ENCODE measurements around the gene TMEM184A.

The TMEM184A gene

DNA sequence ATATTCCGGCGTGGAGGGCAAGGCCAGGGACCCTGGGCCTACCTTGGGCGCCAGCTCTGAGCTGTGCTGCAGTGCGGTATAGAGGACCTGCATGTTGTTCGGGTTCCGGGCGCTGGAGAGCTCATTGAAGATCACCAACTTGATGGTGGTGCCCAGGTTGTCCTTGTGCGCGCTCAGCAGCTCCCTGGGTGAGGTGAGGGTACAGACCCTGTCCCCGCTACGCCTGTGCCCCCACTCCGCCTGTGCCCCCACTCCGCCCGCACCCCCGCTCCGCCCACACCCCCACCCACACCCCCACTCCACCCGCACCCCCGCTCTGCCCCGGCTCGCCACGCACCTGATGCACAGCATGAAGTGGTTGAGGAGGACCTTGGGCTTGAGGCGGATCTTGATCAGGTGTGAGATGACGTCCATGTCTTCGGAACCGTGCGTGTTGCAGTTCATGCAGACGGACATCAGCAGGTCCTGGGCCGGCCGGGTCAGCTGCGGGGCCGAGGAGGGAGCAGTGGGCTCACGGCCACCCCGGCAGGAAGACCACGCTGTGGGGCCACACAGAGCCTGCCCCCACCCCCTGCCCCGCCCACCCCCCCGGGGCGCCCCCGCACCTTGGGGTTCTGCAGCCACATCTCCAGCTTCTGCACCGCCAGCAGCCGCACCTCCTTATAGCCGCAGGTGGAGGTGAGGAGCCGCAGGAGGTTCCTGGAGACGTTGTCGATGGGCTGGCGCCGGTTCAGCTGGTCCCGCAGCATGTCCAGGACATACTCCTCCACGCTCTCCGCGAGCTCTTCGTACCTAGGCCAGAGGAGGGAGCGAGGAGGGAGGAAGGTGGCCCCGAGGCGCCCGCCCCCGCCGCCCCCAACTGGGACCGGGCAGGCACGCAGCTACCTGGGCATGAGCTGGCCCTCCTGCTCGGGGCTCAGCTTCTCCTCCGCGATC is 57.4 kb downstream of the TMEM184A start:
- no peak for TF ChIP-seq CTCF (IDR thresholded peaks at IDR 0.05; ENCODE audit: insufficient read depth, low read depth, low read length, missing control alignments)
- H3K4me3 ChIP-seq (ENCODE audit: low read length) = no peak overlapping the region

DNA sequence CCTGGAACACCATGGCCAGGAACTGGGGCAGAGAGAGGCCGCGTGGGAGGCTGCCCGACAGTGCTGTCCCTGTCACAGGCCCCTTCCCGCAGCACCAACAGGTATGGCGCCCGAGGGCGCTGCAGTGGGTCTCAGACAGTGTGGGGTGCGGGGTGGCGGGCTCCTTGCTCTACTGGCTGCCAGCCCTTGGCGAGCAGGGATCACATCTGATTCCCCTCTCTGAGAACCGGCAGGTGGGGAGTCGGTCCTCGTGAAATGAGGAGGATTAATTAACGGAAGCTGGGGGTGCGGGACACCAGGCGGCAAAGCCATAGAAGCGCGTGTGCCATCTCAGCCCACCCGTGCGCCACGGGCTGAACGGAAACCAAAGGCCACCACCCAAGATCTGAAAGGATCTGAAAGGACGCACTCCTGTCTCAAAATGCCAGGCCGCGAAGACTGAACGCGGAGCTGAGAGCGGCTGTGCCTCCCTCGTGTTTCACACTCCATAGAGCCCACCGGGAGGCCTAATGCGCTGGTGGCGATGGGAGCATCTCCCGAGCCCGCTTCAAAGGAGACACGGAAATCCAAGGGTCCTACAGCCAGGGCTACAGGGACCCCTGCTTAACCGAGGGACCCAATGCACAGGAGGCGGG is 58.6 kb downstream of the TMEM184A start:
- TF ChIP-seq CTCF (IDR thresholded peaks at IDR 0.05; ENCODE audit: insufficient read depth, low read depth, low read length, missing control alignments) = no peak

More for the DNA sequence above, 57.4 kb downstream of the TMEM184A start:
- DNase-seq (ENCODE audit: low read depth) = no peak

GRCh38 chr7:1496531-1497292 is 59.3 kb downstream of the TMEM184A start:
- TF ChIP-seq CTCF (IDR thresholded peaks at IDR 0.05; ENCODE audit: insufficient read depth, low read depth, low read length, missing control alignments) = no peak
- no peak for DNase-seq (ENCODE audit: low read depth)
- no peak overlapping the region for H3K4me3 ChIP-seq (ENCODE audit: low read length)

More for the DNA sequence above, 58.6 kb downstream of the TMEM184A start:
- no peak overlapping the region for H3K4me3 ChIP-seq (ENCODE audit: low read length)
- no peak for DNase-seq (ENCODE audit: low read depth)

DNA sequence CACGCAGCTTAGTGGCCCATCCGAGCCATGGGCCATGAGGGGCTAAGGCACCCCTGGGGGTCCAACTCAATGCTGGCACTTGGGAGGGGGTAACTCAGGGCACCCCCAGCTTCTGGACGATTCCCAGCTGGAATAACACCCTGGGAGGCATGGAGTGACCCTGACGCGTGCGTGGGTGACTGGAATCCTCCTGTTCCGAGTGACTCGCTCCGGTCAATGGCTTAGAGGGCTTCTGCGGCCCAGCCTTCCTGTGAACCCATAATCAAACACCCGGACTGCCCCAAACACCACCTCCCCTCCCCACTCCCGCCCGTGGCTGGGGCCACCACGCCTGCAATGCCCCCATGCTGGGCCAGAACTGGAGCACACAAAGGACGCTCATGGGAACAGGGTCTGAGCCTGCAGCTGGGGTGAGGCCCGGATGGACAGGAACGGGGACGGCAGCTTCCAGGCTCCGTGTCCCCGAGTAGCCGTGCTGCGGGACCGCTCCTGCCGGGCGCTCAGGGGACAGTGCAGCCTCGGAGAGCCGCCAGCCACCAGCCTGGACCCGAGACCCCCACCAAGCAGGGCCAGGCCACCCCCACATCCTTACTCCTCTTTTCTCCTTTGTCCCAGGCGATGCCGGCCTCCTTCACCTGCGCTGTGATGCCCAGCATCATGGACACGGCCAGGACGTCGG is 60.3 kb downstream of the TMEM184A start:
- no peak for TF ChIP-seq CTCF (IDR thresholded peaks at IDR 0.05; ENCODE audit: insufficient read depth, low read depth, low read length, missing control alignments)
- H3K4me3 ChIP-seq (ENCODE audit: low read length) = no peak overlapping the region
- no peak for DNase-seq (ENCODE audit: low read depth)

GRCh38 chr7:1494866-1495563 is 61.0 kb downstream of the TMEM184A start:
- no peak overlapping the region for H3K4me3 ChIP-seq (ENCODE audit: low read length)
- no peak for TF ChIP-seq CTCF (IDR thresholded peaks at IDR 0.05; ENCODE audit: insufficient read depth, low read depth, low read length, missing control alignments)
- no peak for DNase-seq (ENCODE audit: low read depth)

GRCh38 chr7:1494447-1494846 is 61.6 kb downstream of the TMEM184A start:
- no peak overlapping the region for H3K4me3 ChIP-seq (ENCODE audit: low read length)
- no peak for TF ChIP-seq CTCF (IDR thresholded peaks at IDR 0.05; ENCODE audit: insufficient read depth, low read depth, low read length, missing control alignments)
- no peak for DNase-seq (ENCODE audit: low read depth)
